Glutamatergic neuron (in vitro differentiated cells): ENCODE data around the gene TMEM94. TPM values are rescaled to one million over a fixed set of nuclear protein-coding genes. Genes with fewer than 3 reads are reported as not detected.

Experiments used
- DNase-seq: peaks from one replicate; pipeline ENCODE4 v3.0.0; 2022
- H3K27ac Mint-ChIP-seq: one replicate; pipeline ENCODE4 v1.8.0; 2020; ENCODE audit warnings: mild to moderate bottlenecking, mixed read lengths, inconsistent platforms; ENCODE audit not compliant: unreplicated experiment
- H3K27me3 Mint-ChIP-seq: one replicate; pipeline ENCODE4 v1.8.0; 2020; ENCODE audit warnings: mild to moderate bottlenecking, moderate library complexity, mixed read lengths, inconsistent platforms; ENCODE audit not compliant: unreplicated experiment
- H3K36me3 Mint-ChIP-seq: one replicate; pipeline ENCODE4 v1.8.0; 2020; ENCODE audit warnings: mild to moderate bottlenecking, mixed read lengths, inconsistent platforms; ENCODE audit not compliant: unreplicated experiment
- H3K4me1 Mint-ChIP-seq: one replicate; pipeline ENCODE4 v1.8.0; 2020; ENCODE audit warnings: mild to moderate bottlenecking, low read depth, mixed read lengths, inconsistent platforms; ENCODE audit not compliant: unreplicated experiment
- H3K4me3 Mint-ChIP-seq: one replicate; pipeline ENCODE4 v1.8.0; 2020; ENCODE audit warnings: mild to moderate bottlenecking, mixed read lengths, inconsistent platforms; ENCODE audit not compliant: unreplicated experiment
- H3K9me3 Mint-ChIP-seq: one replicate; pipeline ENCODE4 v1.8.0; 2020; ENCODE audit warnings: mild to moderate bottlenecking, moderate library complexity, mixed read lengths, inconsistent platforms; ENCODE audit not compliant: unreplicated experiment
- CTCF ChIP-seq: fragments of 200-600 bp; sonication (generic); IDR thresholded peaks from one replicate; pipeline ENCODE4 v1.5.0; 2021; ENCODE audit not compliant: partially characterized antibody, unreplicated experiment
- microRNA-seq: library from miRNA; unstranded; fragments of <30 nt; microRNA quantifications from one replicate; pipeline ENCODE4, GENCODE V29; 2020; ENCODE audit not compliant: unreplicated experiment
- total RNA-seq: library from RNA; stranded (reverse); fragmentation: NEBNext Ultra II Directional; extraction: Animal tissue kit (Norgen Biotek cat#: 25700); gene quantifications from one replicate; pipeline ENCODE4 v1.2.1, GENCODE V29; 2021; ENCODE audit not compliant: unreplicated experiment

Gene TMEM94
- total RNA-seq, 1 donor from 2014 or later = 117 TPM

GRCh38 chr17:75547091-75547490 lies 90.7 kb downstream of the TMEM94 start:
- Mint-ChIP-seq H3K4me3 (no peak overlapping the region), H3K27me3 (peaks cover 2% of the 10 kb centered on the region), H3K36me3 (no peaks in the 10 kb centered on the region), H3K4me1 (peaks cover 3% of the 10 kb centered on the region), H3K27ac (no peak overlapping the region), H3K9me3 (no peaks in the 10 kb centered on the region)
- TF ChIP-seq CTCF = no peak
- no peak for DNase-seq

GRCh38 chr17:75548813-75549212 lies 92.4 kb downstream of the TMEM94 start:
- no peak overlapping the region for H3K4me3 Mint-ChIP-seq
- no peak for TF ChIP-seq CTCF
- peaks cover 2% of the 10 kb centered on the region for H3K27me3 Mint-ChIP-seq
- no peak for DNase-seq
- H3K36me3 Mint-ChIP-seq = no peaks in the 10 kb centered on the region
- H3K27ac Mint-ChIP-seq = no peak overlapping the region
- H3K4me1 Mint-ChIP-seq = peaks cover 3% of the 10 kb centered on the region
- no peaks in the 10 kb centered on the region for H3K9me3 Mint-ChIP-seq

Small RNAs within 50 kb of the gene (microRNA-seq; reads per million reads assigned to microRNA genes)
- 5.0 reads per million, percentile 32 among the genes with 10 or more reads in this experiment for gene MIR6785

Other genes with a start within 250 kb of the TMEM94 start
- gene GGA3, start 195.0 kb upstream of the TMEM94 start, total RNA-seq = 65.0 TPM
- gene MRPS7, start 194.8 kb upstream of the TMEM94 start, total RNA-seq = 48.8 TPM
- 12.8 TPM for gene MIF4GD, start 185.4 kb upstream of the TMEM94 start, total RNA-seq
- gene SLC25A19, start 167.2 kb upstream of the TMEM94 start, total RNA-seq = 9.3 TPM
- 148 TPM for gene GRB2, start 51.0 kb upstream of the TMEM94 start, total RNA-seq
- gene CASKIN2, start 58.9 kb downstream of the TMEM94 start, total RNA-seq = 22.1 TPM
- 26.6 TPM for gene TSEN54, start 59.9 kb downstream of the TMEM94 start, total RNA-seq
- 4.8 TPM for gene LLGL2, start 69.1 kb downstream of the TMEM94 start, total RNA-seq
- 82.6 TPM for gene MYO15B, start 131.2 kb downstream of the TMEM94 start, total RNA-seq
- 0.20 TPM for gene SMIM5, start 176.8 kb downstream of the TMEM94 start, total RNA-seq
- gene RECQL5, start 210.5 kb downstream of the TMEM94 start, total RNA-seq = 49.8 TPM
- 115 TPM for gene SAP30BP, start 210.7 kb downstream of the TMEM94 start, total RNA-seq